ENCODE measurements around the gene STK32C. TPM values are rescaled to one million over a fixed set of nuclear protein-coding genes. Genes with fewer than 3 reads are reported as not detected.

STK32C gene
- total RNA-seq, 4 donors from 2014 or later, result 4.8 to 6.4 (median 5.7) TPM

- no peak for TF ChIP-seq POLR2A (IDR thresholded peaks at IDR 0.05)
- TF ChIP-seq, protein P1, sequence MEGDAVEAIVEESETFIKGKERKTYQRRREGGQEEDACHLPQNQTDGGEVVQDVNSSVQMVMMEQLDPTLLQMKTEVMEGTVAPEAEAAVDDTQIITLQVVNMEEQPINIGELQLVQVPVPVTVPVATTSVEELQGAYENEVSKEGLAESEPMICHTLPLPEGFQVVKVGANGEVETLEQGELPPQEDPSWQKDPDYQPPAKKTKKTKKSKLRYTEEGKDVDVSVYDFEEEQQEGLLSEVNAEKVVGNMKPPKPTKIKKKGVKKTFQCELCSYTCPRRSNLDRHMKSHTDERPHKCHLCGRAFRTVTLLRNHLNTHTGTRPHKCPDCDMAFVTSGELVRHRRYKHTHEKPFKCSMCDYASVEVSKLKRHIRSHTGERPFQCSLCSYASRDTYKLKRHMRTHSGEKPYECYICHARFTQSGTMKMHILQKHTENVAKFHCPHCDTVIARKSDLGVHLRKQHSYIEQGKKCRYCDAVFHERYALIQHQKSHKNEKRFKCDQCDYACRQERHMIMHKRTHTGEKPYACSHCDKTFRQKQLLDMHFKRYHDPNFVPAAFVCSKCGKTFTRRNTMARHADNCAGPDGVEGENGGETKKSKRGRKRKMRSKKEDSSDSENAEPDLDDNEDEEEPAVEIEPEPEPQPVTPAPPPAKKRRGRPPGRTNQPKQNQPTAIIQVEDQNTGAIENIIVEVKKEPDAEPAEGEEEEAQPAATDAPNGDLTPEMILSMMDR (IDR thresholded peaks at IDR 0.05), result no peak
- DNase-seq (ENCODE audit: low spot score in 2 of 2), result no peak
- intact Hi-C loops (cut with DNase I; ENCODE audit: low total_unique reads), result no loop called here
These were observed 104.3 kb downstream of the STK32C start for GRCh38 chr10:132203256-132204077.

DNA sequence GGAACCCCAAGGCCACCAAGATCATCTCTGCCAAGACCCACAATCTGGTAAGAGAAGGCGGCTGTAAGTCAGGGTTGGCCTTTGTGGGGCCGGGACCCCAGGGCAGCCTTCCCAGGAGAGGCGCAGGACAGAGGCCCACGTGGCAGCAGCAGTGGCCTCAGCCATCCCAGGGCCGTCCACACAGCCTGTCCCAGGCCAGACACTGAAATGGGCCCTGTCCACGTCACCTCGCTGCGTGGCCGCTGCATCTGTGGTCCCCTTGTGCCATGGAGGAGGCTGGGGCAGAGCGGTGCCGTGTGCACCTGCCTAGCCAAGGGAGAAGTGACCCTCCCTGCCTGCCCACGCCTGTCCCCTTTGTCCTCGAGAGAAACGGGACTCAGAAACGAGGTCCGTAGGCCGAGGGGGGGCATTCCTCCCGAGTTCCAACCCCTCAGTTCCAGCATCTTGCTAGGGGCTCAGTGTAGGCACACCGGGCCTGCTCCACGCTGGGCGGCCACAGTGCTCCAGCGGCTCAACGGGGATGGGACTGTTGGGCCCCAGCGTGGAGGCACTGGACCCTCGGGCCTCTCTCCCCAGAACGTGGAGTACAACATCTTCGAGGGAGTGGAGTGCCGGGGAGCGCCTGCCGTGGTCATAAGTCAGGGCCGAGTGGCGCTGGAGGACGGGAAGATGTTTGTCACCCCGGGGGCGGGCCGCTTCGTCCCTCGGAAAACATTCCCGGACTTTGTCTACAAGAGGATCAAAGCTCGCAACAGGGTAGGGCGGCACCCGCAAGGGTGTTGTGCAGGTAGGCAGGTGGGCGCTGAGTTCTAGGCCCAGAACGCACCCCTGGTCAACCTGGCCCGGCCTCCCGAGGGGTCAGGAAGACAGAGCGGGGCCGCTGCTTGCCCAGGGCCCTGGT lies 105.4 kb downstream of the STK32C start:
- DNase-seq (ENCODE audit: low spot score in 2 of 2), result no peak
- 89 to 90% methylated on average over 45 to 48 of the region's 48 CpGs for WGBS, 2 donors

More at GRCh38 chr10:132203256-132204077, 104.3 kb downstream of the STK32C start:
- H3K4me3 ChIP-seq (ENCODE audit: low read depth, poor library complexity, severe bottlenecking), result no peak overlapping the region
- WGBS, 2 donors, result 69 to 83% methylated on average over 18 to 24 of the region's 34 CpGs

DNA sequence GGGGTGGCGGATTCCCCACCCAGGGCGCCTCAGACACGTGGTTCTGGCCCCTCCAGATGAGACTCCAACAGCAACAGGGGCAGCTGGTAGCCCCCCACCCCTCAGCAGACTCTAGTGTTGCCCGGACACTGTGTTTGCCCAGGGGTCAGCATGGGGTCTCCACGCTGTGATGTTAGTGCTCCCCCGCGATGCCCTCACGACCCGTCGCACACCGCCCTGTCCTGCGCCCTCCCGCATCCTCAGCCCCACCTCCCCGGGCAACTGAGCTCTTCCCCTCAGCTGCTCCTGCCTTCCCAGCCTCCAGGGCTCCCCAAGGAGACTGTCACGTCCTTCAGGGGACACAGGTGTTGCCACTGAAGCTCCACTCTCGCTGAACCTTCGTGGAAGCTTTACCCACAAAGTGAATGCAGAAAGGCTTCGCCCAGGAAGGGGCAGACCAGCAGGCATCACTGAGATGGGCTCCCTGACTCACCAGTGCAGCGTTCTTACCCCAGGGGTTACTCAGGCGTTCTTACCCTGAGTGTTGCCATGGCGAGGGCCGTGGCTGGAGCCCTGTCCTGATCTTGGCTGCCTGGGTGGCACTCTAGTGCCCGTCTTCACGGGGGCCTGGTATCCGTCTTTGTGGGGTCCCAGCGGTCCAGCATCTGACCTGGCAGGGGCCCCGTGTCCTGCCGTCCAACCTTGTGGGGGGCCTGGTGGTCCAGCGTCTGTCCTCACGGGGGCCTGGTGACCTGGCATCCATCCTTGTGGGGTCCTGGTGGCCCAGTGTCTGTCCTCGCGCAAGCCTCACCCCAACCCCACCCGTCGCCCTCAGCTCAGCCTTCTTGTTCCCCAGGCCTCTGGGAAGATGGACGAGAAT lies 106.4 kb downstream of the STK32C start:
- intact Hi-C loops (cut with DNase I; ENCODE audit: low total_unique reads), result no loop called here
- H3K4me3 ChIP-seq (ENCODE audit: low read depth, poor library complexity, severe bottlenecking), result no peak overlapping the region
- 84 to 88% methylated on average over 27 to 34 of the region's 35 CpGs for WGBS, 2 donors
- DNase-seq (ENCODE audit: low spot score in 2 of 2), result no peak
- no peak for TF ChIP-seq POLR2A (IDR thresholded peaks at IDR 0.05)
- TF ChIP-seq, protein P1 (IDR thresholded peaks at IDR 0.05), result no peak

More for the DNA sequence above, 105.4 kb downstream of the STK32C start:
- no peak for TF ChIP-seq POLR2A (IDR thresholded peaks at IDR 0.05)
- TF ChIP-seq, protein P1 (IDR thresholded peaks at IDR 0.05), result no peak
- intact Hi-C loops (cut with DNase I; ENCODE audit: low total_unique reads), result no loop called here
- H3K4me3 ChIP-seq (ENCODE audit: low read depth, poor library complexity, severe bottlenecking), result no peak overlapping the region

GRCh38 chr10:132200344-132201110 lies 107.2 kb downstream of the STK32C start:
- intact Hi-C loops (cut with DNase I; ENCODE audit: low total_unique reads), result no loop called here
- TF ChIP-seq, protein P1 (IDR thresholded peaks at IDR 0.05), result no peak
- no peak for TF ChIP-seq POLR2A (IDR thresholded peaks at IDR 0.05)
- DNase-seq (ENCODE audit: low spot score in 2 of 2), result no peak
- WGBS, 2 donors, result 82 to 87% methylated on average over 27 to 35 of the region's 35 CpGs
- H3K4me3 ChIP-seq (ENCODE audit: low read depth, poor library complexity, severe bottlenecking), result no peak overlapping the region
